Hepatocyte (in vitro differentiated cells): ENCODE data around the gene LSAMP.

ENCODE experiments used
- CTCF ChIP-seq: fragments of 200-600 bp; sonication (generic); IDR thresholded peaks from 2 replicates; pipeline ENCODE4 v1.5.1; 2016; ENCODE audit warnings: antibody characterized with exemption, mild to moderate bottlenecking; ENCODE audit not compliant: poor library complexity
- EZH2 ChIP-seq: fragments of 200-600 bp; sonication (generic); IDR thresholded peaks from 2 replicates; pipeline ENCODE4 v1.6.1; 2016; ENCODE audit warnings: antibody characterized with exemption, mild to moderate bottlenecking, borderline replicate concordance

- TF ChIP-seq EZH2 (no peak), CTCF (no peak)
These were observed 165.1 kb downstream of the LSAMP start for GRCh38 chr3:116280130-116280740.
